ENCODE results near the gene PRLH. TPM values are rescaled to one million over a fixed set of nuclear protein-coding genes. Genes with fewer than 3 reads are reported as not detected.

PRLH gene
- not detected in 2 replicates for total RNA-seq (ENCODE audit: low replicate concordance)

GRCh38 chr2:237566401-237567235, at the start of gene PRLH:
Gene PRLH (plus strand): TSS chr2:237566574. CDS start chr2:237566574, 0 bp downstream.
- DNase-seq (ENCODE audit: low read depth) = no peak
- H3K4me3 ChIP-seq (ENCODE audit: low read depth, low read length) = no peak within 1 kb of the TSS
- TF ChIP-seq CTCF (IDR thresholded peaks at IDR 0.05; ENCODE audit: insufficient read depth, low read length) = no peak

GRCh38 chr2:237517163-237517562, 49.2 kb upstream of the PRLH start:
- no peak overlapping the region for H3K4me3 ChIP-seq (ENCODE audit: low read depth, low read length)
- no peak for TF ChIP-seq CTCF (IDR thresholded peaks at IDR 0.05; ENCODE audit: insufficient read depth, low read length)
- no peak for DNase-seq (ENCODE audit: low read depth)

GRCh38 chr2:237517990-237518389, 48.4 kb upstream of the PRLH start:
- no peak for DNase-seq (ENCODE audit: low read depth)
- no peak for TF ChIP-seq CTCF (IDR thresholded peaks at IDR 0.05; ENCODE audit: insufficient read depth, low read length)
- H3K4me3 ChIP-seq (ENCODE audit: low read depth, low read length) = no peak overlapping the region

- TF ChIP-seq CTCF (IDR thresholded peaks at IDR 0.05; ENCODE audit: insufficient read depth, low read length) = no peak
- H3K4me3 ChIP-seq (ENCODE audit: low read depth, low read length) = no peak overlapping the region
- no peak for DNase-seq (ENCODE audit: low read depth)
Observed at GRCh38 chr2:237519506-237520245, 46.7 kb upstream of the PRLH start.

- DNase-seq (ENCODE audit: low read depth) = no peak
- H3K4me3 ChIP-seq (ENCODE audit: low read depth, low read length) = no peak overlapping the region
Observed at GRCh38 chr2:237520290-237520689, 46.1 kb upstream of the PRLH start.

GRCh38 chr2:237524631-237525030, 41.7 kb upstream of the PRLH start:
- no peak overlapping the region for H3K4me3 ChIP-seq (ENCODE audit: low read depth, low read length)
- TF ChIP-seq CTCF (IDR thresholded peaks at IDR 0.05; ENCODE audit: insufficient read depth, low read length) = no peak
- no peak for DNase-seq (ENCODE audit: low read depth)

More at GRCh38 chr2:237520290-237520689, 46.1 kb upstream of the PRLH start:
- TF ChIP-seq CTCF (IDR thresholded peaks at IDR 0.05; ENCODE audit: insufficient read depth, low read length) = no peak

Data from fibroblast of the aortic adventitia (primary cell).